ENCODE measurements around the gene MYOZ2.

Gene MYOZ2

GRCh38 chr4:119124352-119124751 lies 11.3 kb upstream of the MYOZ2 start:
- no peak overlapping the region for H3K4me3 ChIP-seq (ENCODE audit: low read depth, low read length)
- TF ChIP-seq CTCF (IDR thresholded peaks at IDR 0.05; ENCODE audit: control insufficient read depth, extremely low read depth, insufficient read depth): no peak

GRCh38 chr4:119125931-119126330 lies 9.7 kb upstream of the MYOZ2 start:
- no peak for DNase-seq (ENCODE audit: low read depth)
- no peak overlapping the region for H3K4me3 ChIP-seq (ENCODE audit: low read depth, low read length)
- TF ChIP-seq CTCF (IDR thresholded peaks at IDR 0.05; ENCODE audit: control insufficient read depth, extremely low read depth, insufficient read depth): no peak

More at GRCh38 chr4:119124352-119124751, 11.3 kb upstream of the MYOZ2 start:
- no peak for DNase-seq (ENCODE audit: low read depth)

- no peak for TF ChIP-seq CTCF (IDR thresholded peaks at IDR 0.05; ENCODE audit: control insufficient read depth, extremely low read depth, insufficient read depth)
- no peak for DNase-seq (ENCODE audit: low read depth)
- H3K4me3 ChIP-seq (ENCODE audit: low read depth, low read length): no peak overlapping the region
Measured at GRCh38 chr4:119128148-119128547, 7.5 kb upstream of the MYOZ2 start.

- H3K4me3 ChIP-seq (ENCODE audit: low read depth, low read length): no peak overlapping the region
- peak; percentile 50 for DNase-seq (ENCODE audit: low read depth)
- TF ChIP-seq CTCF (IDR thresholded peaks at IDR 0.05; ENCODE audit: control insufficient read depth, extremely low read depth, insufficient read depth): no peak
Measured at GRCh38 chr4:119130365-119131065, 5.1 kb upstream of the MYOZ2 start.

- no peak overlapping the region for H3K4me3 ChIP-seq (ENCODE audit: low read depth, low read length)
- no peak for TF ChIP-seq CTCF (IDR thresholded peaks at IDR 0.05; ENCODE audit: control insufficient read depth, extremely low read depth, insufficient read depth)
- DNase-seq (ENCODE audit: low read depth): no peak
Measured at GRCh38 chr4:119131164-119131563, 4.5 kb upstream of the MYOZ2 start.

GRCh38 chr4:119132306-119132705 lies 3.3 kb upstream of the MYOZ2 start:
- no peak for TF ChIP-seq CTCF (IDR thresholded peaks at IDR 0.05; ENCODE audit: control insufficient read depth, extremely low read depth, insufficient read depth)
- H3K4me3 ChIP-seq (ENCODE audit: low read depth, low read length): no peak overlapping the region
- no peak for DNase-seq (ENCODE audit: low read depth)

- H3K4me3 ChIP-seq (ENCODE audit: low read depth, low read length): no peak overlapping the region
- TF ChIP-seq CTCF (IDR thresholded peaks at IDR 0.05; ENCODE audit: control insufficient read depth, extremely low read depth, insufficient read depth): no peak
- no peak for DNase-seq (ENCODE audit: low read depth)
Measured at GRCh38 chr4:119136546-119136945, 914 bp downstream of the MYOZ2 start.

Data from LNCaP clone FGC (cell line).